Neural progenitor cell (in vitro differentiated cells): ENCODE results near the gene FKRP. TPM values are rescaled to one million over a fixed set of nuclear protein-coding genes. Genes with fewer than 3 reads are reported as not detected.
"Not testable (repeated sequence)": the region's sequence is repeated elsewhere in the genome, so short reads cannot be mapped to it uniquely, and the experiment has no call there.

Experiments used
- DNase-seq: peaks from one replicate; pipeline ENCODE4 v3.0.0-alpha.2; 2016; ENCODE audit warnings: low spot score
- H2AFZ ChIP-seq: fragments of 200-600 bp; sonication (generic); replicated peaks from 2 replicates; pipeline ENCODE4 v1.6.1; 2016; ENCODE audit warnings: antibody characterized with exemption
- H3F3A ChIP-seq: fragments of 200-600 bp; sonication (generic); 2 replicates; pipeline ENCODE4 v1.6.1; 2016; ENCODE audit warnings: antibody characterized with exemption, low read depth
- H3K27ac ChIP-seq: fragments of 200-600 bp; sonication (generic); 2 replicates; pipeline ENCODE4 v1.5.1; 2016; ENCODE audit warnings: mild to moderate bottlenecking
- H3K27me3 ChIP-seq: fragments of 200-600 bp; sonication (generic); 2 replicates; pipeline ENCODE4 v1.6.1; 2016; ENCODE audit warnings: mild to moderate bottlenecking, moderate library complexity
- H3K36me3 ChIP-seq: fragments of 200-600 bp; sonication (generic); 2 replicates; pipeline ENCODE4 v1.5.1; 2016
- H3K4me1 ChIP-seq: fragments of 200-600 bp; sonication (generic); 2 replicates; pipeline ENCODE4 v1.6.1; 2016; ENCODE audit warnings: mixed run types
- H3K4me2 ChIP-seq: fragments of 200-600 bp; sonication (generic); 2 replicates; pipeline ENCODE4 v1.6.1; 2016
- H3K4me3 ChIP-seq: fragments of 200-600 bp; sonication (generic); 2 replicates; pipeline ENCODE4 v1.5.1; 2016
- H3K79me2 ChIP-seq: fragments of 200-600 bp; sonication (generic); 2 replicates; pipeline ENCODE4 v1.6.1; 2016; ENCODE audit warnings: low read depth
- H3K9ac ChIP-seq: fragments of 200-600 bp; sonication (generic); 2 replicates; pipeline ENCODE4 v1.6.1; 2016
- H3K9me3 ChIP-seq: fragments of 200-600 bp; sonication (generic); 2 replicates; pipeline ENCODE4 v1.5.1; 2016; ENCODE audit warnings: low read depth
- H4K20me1 ChIP-seq: fragments of 200-600 bp; sonication (generic); 2 replicates; pipeline ENCODE4 v1.6.1; 2016; ENCODE audit warnings: low read depth
- H3K27ac Mint-ChIP-seq: 3 replicates; pipeline ENCODE4 v1.8.0; 2021; ENCODE audit warnings: mixed read lengths
- H3K27me3 Mint-ChIP-seq: 2 replicates; pipeline ENCODE4 v1.8.0; 2022; ENCODE audit warnings: low read depth, mild to moderate bottlenecking, inconsistent platforms, moderate library complexity, mixed read lengths; ENCODE audit not compliant: insufficient read depth
- H3K36me3 Mint-ChIP-seq: 3 replicates; pipeline ENCODE4 v1.8.0; 2021; ENCODE audit warnings: mixed read lengths
- H3K4me1 Mint-ChIP-seq: 3 replicates; pipeline ENCODE4 v1.8.0; 2021; ENCODE audit warnings: mixed read lengths
- H3K4me3 Mint-ChIP-seq: 3 replicates; pipeline ENCODE4 v1.8.0; 2021; ENCODE audit warnings: mild to moderate bottlenecking, moderate library complexity, mixed read lengths
- H3K9me3 Mint-ChIP-seq: 3 replicates; pipeline ENCODE4 v1.8.0; 2020; ENCODE audit warnings: mixed read lengths
- EZH2 ChIP-seq: fragments of 200-600 bp; sonication (generic); IDR thresholded peaks from 2 replicates; pipeline ENCODE4 v1.6.1; 2017; ENCODE audit warnings: antibody characterized with exemption, mild to moderate bottlenecking, moderate library complexity
- EZH2phosphoT487 ChIP-seq: fragments of 200-600 bp; sonication (generic); IDR thresholded peaks from 2 replicates; pipeline ENCODE4 v1.6.1; 2017; ENCODE audit warnings: antibody characterized with exemption
- total RNA-seq: library from RNA; depleted of rRNA; stranded (reverse); fragments of >200 nt; gene quantifications from 2 replicates; pipeline ENCODE4 v1.2.3, GENCODE V29; 2015; ENCODE audit warnings: low replicate concordance
- TF ChIP-seq, protein P1 (sequence below): fragments of 200-600 bp; sonication (generic); IDR thresholded peaks from 2 replicates; pipeline ENCODE4 v1.5.1; 2017; ENCODE audit warnings: antibody characterized with exemption, mild to moderate bottlenecking

The FKRP gene
- total RNA-seq, 1 donor from 2014 or later = 18.6 TPM

DNA sequence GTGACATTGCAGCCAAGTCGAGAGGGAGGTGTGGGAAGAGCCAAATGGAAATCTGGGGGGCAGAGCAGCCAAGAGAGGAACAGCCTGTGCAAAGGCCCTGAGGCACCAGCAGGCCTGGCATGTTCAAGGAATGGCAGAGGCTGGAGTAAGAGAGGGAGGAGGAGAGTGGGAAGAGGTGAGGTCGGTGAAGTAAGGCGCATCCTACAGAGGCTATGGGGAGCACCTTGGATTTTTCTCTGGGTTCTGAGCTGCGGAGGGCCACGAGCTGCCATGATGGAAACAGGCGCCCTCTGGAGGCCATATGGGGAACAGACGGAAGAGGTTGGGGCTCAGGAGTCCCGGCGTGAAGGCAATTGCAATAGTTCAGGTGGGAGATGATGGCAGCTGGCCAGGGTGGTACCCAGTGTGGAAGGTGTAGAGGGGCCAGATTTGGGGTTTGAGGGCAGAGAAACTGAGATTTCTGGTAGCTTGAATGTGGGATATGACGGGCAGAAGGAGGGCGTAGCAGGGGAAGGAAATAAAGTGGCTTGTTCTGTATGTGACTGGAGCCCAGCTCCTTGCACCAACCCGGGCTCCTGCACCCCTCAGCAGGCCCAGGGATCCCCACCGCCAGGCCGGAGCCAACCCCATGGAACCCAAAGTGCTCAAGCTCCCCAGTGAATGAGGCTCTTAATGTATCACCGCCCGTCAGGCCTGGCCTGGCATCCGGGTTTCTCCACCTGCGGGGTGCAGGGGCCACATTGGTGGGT lies 20.9 kb downstream of the FKRP start:
- TF ChIP-seq, protein P1, sequence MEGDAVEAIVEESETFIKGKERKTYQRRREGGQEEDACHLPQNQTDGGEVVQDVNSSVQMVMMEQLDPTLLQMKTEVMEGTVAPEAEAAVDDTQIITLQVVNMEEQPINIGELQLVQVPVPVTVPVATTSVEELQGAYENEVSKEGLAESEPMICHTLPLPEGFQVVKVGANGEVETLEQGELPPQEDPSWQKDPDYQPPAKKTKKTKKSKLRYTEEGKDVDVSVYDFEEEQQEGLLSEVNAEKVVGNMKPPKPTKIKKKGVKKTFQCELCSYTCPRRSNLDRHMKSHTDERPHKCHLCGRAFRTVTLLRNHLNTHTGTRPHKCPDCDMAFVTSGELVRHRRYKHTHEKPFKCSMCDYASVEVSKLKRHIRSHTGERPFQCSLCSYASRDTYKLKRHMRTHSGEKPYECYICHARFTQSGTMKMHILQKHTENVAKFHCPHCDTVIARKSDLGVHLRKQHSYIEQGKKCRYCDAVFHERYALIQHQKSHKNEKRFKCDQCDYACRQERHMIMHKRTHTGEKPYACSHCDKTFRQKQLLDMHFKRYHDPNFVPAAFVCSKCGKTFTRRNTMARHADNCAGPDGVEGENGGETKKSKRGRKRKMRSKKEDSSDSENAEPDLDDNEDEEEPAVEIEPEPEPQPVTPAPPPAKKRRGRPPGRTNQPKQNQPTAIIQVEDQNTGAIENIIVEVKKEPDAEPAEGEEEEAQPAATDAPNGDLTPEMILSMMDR = peak; percentile 78
- no peak for TF ChIP-seq EZH2
- no peak for TF ChIP-seq EZH2phosphoT487
- Histone ChIP-seq H2AFZ (no peak overlapping the region), H3K27me3 (no peaks in the 10 kb centered on the region), H3K79me2 (no peaks in the 10 kb centered on the region), H3K4me3 (no peak overlapping the region), H3K9ac (no peak overlapping the region), H3K4me1 (no peaks in the 10 kb centered on the region), H4K20me1 (no peaks in the 10 kb centered on the region), H3K9me3 (no peaks in the 10 kb centered on the region), H3K36me3 (no peaks in the 10 kb centered on the region), H3K27ac (no peak overlapping the region), H3K4me2 (no peak overlapping the region), H3F3A (peaks cover 7% of the 10 kb centered on the region)
- H3K4me3 Mint-ChIP-seq = no peak overlapping the region
- peaks cover 12% of the 10 kb centered on the region for H3K4me1 Mint-ChIP-seq
- no peaks in the 10 kb centered on the region for H3K9me3 Mint-ChIP-seq
- H3K27ac Mint-ChIP-seq = no peak overlapping the region
- DNase-seq = peak; percentile 69
- peaks cover 2% of the 10 kb centered on the region for H3K27me3 Mint-ChIP-seq
- peaks cover 1% of the 10 kb centered on the region for H3K36me3 Mint-ChIP-seq

DNA sequence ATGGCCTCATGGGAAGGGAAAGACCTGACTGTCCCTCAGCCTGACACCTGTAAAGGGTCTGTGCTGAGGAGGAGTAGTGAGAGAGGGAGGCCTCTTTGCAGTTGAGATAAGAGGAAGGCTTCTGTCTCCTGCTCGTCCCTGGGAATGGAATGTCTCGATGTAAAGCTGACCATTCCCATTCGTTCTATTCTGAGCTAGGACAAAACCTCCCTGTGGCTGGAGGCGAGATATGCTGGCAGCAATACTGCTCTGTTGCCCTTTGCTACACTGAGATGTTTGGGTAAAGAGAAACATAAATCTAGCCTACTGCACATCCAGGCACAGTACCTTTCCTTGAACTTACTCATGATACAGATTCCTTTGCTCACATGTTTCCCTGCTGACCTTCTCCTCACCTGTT lies 22.9 kb downstream of the FKRP start:
- H3K4me3 Mint-ChIP-seq, H3K9ac ChIP-seq, H3K4me3 ChIP-seq, H2AFZ ChIP-seq, DNase-seq, H3K27me3 Mint-ChIP-seq, H3K79me2 ChIP-seq, H3K36me3 ChIP-seq, H3K9me3 Mint-ChIP-seq, H3K27me3 ChIP-seq, H3K36me3 Mint-ChIP-seq, H4K20me1 ChIP-seq, H3K9me3 ChIP-seq, H3K4me1 ChIP-seq: not testable (repeated sequence)
- H3K27ac ChIP-seq = peak overlapping the region; percentile 78
- H3F3A ChIP-seq = peaks cover 10% of the 10 kb centered on the region
- peak overlapping the region; percentile 38 for H3K4me2 ChIP-seq
- peak overlapping the region; percentile 4 for H3K27ac Mint-ChIP-seq
- peaks cover 12% of the 10 kb centered on the region for H3K4me1 Mint-ChIP-seq

GRCh38 chr19:46772170-46773017 lies 26.5 kb downstream of the FKRP start:
- DNase-seq = no peak
- H3K4me1 Mint-ChIP-seq = peaks cover 8% of the 10 kb centered on the region
- no peak overlapping the region for H3K4me3 ChIP-seq
- no peaks in the 10 kb centered on the region for H3K9me3 Mint-ChIP-seq
- no peaks in the 10 kb centered on the region for H3K36me3 ChIP-seq
- peaks cover 15% of the 10 kb centered on the region for H3K36me3 Mint-ChIP-seq
- no peak overlapping the region for H3K9ac ChIP-seq
- H3K27me3 ChIP-seq = no peaks in the 10 kb centered on the region
- H3K4me2 ChIP-seq = no peak overlapping the region
- no peak for TF ChIP-seq EZH2phosphoT487
- TF ChIP-seq, protein P1 = no peak
- TF ChIP-seq EZH2 = no peak
- H3K9me3 ChIP-seq = no peaks in the 10 kb centered on the region
- H2AFZ ChIP-seq = no peak overlapping the region
- no peak overlapping the region for H3K27ac ChIP-seq
- no peak overlapping the region for H3K27ac Mint-ChIP-seq
- no peaks in the 10 kb centered on the region for H4K20me1 ChIP-seq
- no peaks in the 10 kb centered on the region for H3K4me1 ChIP-seq
- peaks cover 2% of the 10 kb centered on the region for H3K27me3 Mint-ChIP-seq
- H3F3A ChIP-seq = peaks cover 10% of the 10 kb centered on the region
- no peak overlapping the region for H3K4me3 Mint-ChIP-seq
- no peaks in the 10 kb centered on the region for H3K79me2 ChIP-seq

GRCh38 chr19:46773018-46773399 lies 27.2 kb downstream of the FKRP start:
- no peak overlapping the region for H3K27ac Mint-ChIP-seq
- no peak overlapping the region for H3K27ac ChIP-seq

More at GRCh38 chr19:46773018-46773399, 27.2 kb downstream of the FKRP start:
- Mint-ChIP-seq H3K36me3 (peaks cover 18% of the 10 kb centered on the region), H3K9me3 (no peaks in the 10 kb centered on the region), H3K4me3 (no peak overlapping the region), H3K4me1 (peaks cover 8% of the 10 kb centered on the region), H3K27me3 (peaks cover 2% of the 10 kb centered on the region)
- H3K4me2 ChIP-seq = no peak overlapping the region
- H3K9ac ChIP-seq = no peak overlapping the region
- H3K4me3 ChIP-seq = no peak overlapping the region
- TF ChIP-seq EZH2 = no peak
- no peak for TF ChIP-seq EZH2phosphoT487
- TF ChIP-seq, protein P1 = no peak
- H2AFZ ChIP-seq = no peak overlapping the region
- no peaks in the 10 kb centered on the region for H3K9me3 ChIP-seq
- no peaks in the 10 kb centered on the region for H3K36me3 ChIP-seq
- DNase-seq = no peak
- H3K79me2 ChIP-seq = no peaks in the 10 kb centered on the region
- peaks cover 10% of the 10 kb centered on the region for H3F3A ChIP-seq
- H4K20me1 ChIP-seq = no peaks in the 10 kb centered on the region
- H3K27me3 ChIP-seq = no peaks in the 10 kb centered on the region
- no peaks in the 10 kb centered on the region for H3K4me1 ChIP-seq
